ENCODE data around the gene BLID. TPM values are rescaled to one million over a fixed set of nuclear protein-coding genes. Genes with fewer than 3 reads are reported as not detected.

The BLID gene
- total RNA-seq, 3 donors from 2014 or later, result 2.0 to 2.8 (median 2.4) TPM

DNA sequence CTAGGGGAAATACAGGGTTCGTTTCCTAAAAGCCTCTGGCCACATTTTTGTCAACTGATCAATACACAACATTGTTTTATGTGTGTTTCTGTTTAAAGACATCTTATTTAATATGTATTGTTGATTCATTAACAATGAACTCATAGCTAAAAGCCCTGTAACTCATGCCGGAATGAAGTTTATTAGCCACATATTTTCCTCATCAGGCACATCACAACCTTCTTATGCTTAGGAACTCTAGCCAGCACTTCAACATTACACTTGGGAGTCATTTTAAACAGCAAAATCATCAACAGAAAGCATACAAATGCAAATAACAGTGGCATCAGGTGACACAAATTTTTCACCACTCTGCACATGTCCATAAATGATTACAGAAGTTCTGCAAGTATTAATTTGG is 15.1 kb upstream of the BLID start:
- Histone ChIP-seq H3K27me3 (no peaks in the 10 kb centered on the region), H3K9me3 (no peaks in the 10 kb centered on the region), H3K27ac (no peak overlapping the region), H3K4me3 (no peak overlapping the region), H3K4me1 (no peaks in the 10 kb centered on the region), H3K36me3 (no peaks in the 10 kb centered on the region)
- intact Hi-C loops (cut with DNase I; ENCODE audit: low total_unique reads), result no loop called here
- DNase-seq (ENCODE audit: low spot score in 2 of 2), result no peak
- TF ChIP-seq POLR2A (IDR thresholded peaks at IDR 0.05) (no peak), POLR2AphosphoS5 (IDR thresholded peaks at IDR 0.05) (no peak)
- TF ChIP-seq, protein P1, sequence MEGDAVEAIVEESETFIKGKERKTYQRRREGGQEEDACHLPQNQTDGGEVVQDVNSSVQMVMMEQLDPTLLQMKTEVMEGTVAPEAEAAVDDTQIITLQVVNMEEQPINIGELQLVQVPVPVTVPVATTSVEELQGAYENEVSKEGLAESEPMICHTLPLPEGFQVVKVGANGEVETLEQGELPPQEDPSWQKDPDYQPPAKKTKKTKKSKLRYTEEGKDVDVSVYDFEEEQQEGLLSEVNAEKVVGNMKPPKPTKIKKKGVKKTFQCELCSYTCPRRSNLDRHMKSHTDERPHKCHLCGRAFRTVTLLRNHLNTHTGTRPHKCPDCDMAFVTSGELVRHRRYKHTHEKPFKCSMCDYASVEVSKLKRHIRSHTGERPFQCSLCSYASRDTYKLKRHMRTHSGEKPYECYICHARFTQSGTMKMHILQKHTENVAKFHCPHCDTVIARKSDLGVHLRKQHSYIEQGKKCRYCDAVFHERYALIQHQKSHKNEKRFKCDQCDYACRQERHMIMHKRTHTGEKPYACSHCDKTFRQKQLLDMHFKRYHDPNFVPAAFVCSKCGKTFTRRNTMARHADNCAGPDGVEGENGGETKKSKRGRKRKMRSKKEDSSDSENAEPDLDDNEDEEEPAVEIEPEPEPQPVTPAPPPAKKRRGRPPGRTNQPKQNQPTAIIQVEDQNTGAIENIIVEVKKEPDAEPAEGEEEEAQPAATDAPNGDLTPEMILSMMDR (IDR thresholded peaks at IDR 0.05), result no peak

DNA sequence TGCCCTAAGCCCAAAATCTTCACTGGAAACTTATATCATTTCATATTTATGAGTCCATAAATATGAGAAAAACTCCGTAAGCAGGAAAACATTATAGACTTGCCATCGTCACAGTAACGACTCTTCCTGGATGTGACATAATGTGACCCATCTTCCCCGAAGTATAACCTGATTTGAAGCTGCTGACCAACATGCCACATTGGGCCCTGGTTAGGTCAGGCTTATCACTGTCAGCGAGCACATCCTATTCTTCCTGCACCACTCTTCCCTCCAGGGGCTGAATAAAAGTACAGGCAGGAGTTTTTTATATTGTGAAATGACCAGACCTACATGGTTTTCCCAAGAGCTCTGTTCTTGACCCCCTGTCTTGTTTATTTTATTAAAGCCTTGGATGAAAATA is 12.1 kb upstream of the BLID start:
- Histone ChIP-seq H3K36me3 (no peaks in the 10 kb centered on the region), H3K4me3 (no peak overlapping the region), H3K9me3 (no peaks in the 10 kb centered on the region), H3K4me1 (no peaks in the 10 kb centered on the region), H3K27ac (no peak overlapping the region), H3K27me3 (no peaks in the 10 kb centered on the region)
- TF ChIP-seq, protein P1 (IDR thresholded peaks at IDR 0.05), result no peak
- no peak for TF ChIP-seq POLR2A (IDR thresholded peaks at IDR 0.05)
- no peak for TF ChIP-seq POLR2AphosphoS5 (IDR thresholded peaks at IDR 0.05)
- DNase-seq (ENCODE audit: low spot score in 2 of 2), result no peak
- intact Hi-C loops (cut with DNase I; ENCODE audit: low total_unique reads), result no loop called here

DNA sequence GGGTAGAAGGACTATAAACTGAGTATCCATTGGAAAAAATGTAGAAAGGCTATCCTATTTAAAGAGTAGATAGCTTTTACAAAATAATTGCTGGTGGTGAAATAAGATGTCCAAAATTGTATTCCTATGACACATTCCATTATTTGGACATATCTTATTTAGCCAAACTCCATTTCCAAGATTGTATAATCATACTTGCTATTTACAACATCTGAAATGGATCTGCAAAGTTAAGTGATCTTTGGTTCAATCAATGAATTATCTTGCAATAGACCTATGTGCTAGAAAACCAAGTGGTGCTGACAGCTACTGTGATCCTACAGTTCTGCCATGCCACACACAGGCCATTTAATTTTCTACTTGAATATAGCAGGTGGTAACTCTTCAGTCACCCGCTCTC is 11.0 kb upstream of the BLID start:
- DNase-seq (ENCODE audit: low spot score in 2 of 2), result no peak
- Histone ChIP-seq H3K4me3 (no peak overlapping the region), H3K9me3 (no peaks in the 10 kb centered on the region), H3K4me1 (no peaks in the 10 kb centered on the region), H3K27ac (no peak overlapping the region), H3K36me3 (no peaks in the 10 kb centered on the region), H3K27me3 (no peaks in the 10 kb centered on the region)
- intact Hi-C loops (cut with DNase I; ENCODE audit: low total_unique reads), result no loop called here
- TF ChIP-seq POLR2AphosphoS5 (IDR thresholded peaks at IDR 0.05) (no peak), POLR2A (IDR thresholded peaks at IDR 0.05) (no peak)
- TF ChIP-seq, protein P1 (IDR thresholded peaks at IDR 0.05), result no peak

DNA sequence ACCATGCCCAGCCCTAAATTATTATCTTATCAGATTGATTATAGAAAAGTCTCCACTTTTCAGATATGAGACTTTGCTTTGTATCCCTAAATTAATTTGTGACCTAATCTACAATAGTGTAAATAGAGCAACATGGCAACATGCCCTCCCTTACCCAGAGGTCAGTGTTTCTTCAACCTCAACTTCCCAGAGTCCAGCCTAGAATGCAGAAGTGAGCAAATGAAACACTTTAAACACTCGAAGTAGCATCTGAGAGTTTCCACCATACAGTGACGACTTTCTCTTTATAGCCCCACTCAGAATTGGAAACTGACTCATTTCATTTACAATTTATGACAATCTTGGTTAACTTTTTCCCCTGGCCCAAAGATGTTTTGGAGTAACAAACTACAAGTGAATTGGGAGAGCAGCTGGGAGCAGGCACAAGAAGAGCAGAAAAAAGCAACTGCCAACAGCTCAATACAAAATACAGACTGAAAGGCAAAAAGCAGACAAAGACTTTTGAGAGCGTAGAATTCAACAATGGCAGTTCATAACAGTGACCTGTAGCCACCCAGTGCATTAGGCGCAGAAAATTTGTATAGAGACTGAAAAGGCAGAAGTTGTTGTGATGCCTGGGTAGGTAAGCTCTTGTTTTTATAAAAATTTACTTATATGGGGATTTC is 10.1 kb upstream of the BLID start:
- no peak for DNase-seq (ENCODE audit: low spot score in 2 of 2)
- no peak overlapping the region for H3K4me3 ChIP-seq
- H3K36me3 ChIP-seq, result no peaks in the 10 kb centered on the region
- H3K27me3 ChIP-seq, result no peaks in the 10 kb centered on the region
- H3K9me3 ChIP-seq, result no peaks in the 10 kb centered on the region
- H3K4me1 ChIP-seq, result no peaks in the 10 kb centered on the region
- intact Hi-C loops (cut with DNase I; ENCODE audit: low total_unique reads), result no loop called here
- TF ChIP-seq POLR2A (IDR thresholded peaks at IDR 0.05), result no peak
- TF ChIP-seq, protein P1 (IDR thresholded peaks at IDR 0.05), result no peak
- TF ChIP-seq POLR2AphosphoS5 (IDR thresholded peaks at IDR 0.05), result no peak
- no peak overlapping the region for H3K27ac ChIP-seq

DNA sequence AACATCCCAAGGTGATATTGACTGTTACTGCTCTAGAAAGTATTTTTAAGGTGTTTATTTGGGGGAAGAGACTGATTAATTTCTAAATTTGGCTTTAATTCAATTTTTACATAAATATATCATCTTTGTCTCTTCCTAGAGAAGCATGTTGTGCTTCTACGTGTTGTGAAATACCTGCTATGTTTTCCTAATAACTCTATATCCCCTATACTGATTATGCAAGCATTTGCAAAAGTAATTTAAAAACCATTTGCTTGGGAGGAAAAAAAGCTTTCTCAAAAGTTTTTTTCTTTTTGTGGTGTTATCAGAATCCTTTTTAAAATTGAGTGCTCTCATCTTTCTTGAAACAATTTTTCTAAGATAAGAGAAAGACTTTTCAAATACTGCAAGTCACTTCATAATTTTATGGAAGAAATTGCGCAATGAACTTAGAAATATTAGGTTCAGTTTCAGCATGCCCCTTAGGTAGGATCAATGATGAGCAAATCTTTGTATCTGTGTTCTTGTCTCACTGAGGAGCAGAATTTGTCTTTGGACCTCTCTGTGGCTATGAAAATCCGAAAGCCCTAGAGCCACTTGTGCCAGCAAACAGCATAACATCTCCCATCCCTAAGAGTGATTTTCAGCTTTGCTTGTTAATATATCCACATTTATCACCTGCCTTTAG is 7.4 kb upstream of the BLID start:
- intact Hi-C loops (cut with DNase I; ENCODE audit: low total_unique reads), result no loop called here

More for the DNA sequence above, 7.4 kb upstream of the BLID start:
- no peak for DNase-seq (ENCODE audit: low spot score in 2 of 2)
- H3K27ac ChIP-seq, result peak overlapping the region; percentile 21 to 36
- H3K9me3 ChIP-seq, result no peaks in the 10 kb centered on the region
- no peak overlapping the region for H3K4me3 ChIP-seq
- TF ChIP-seq, protein P1 (IDR thresholded peaks at IDR 0.05), result no peak
- TF ChIP-seq POLR2A (IDR thresholded peaks at IDR 0.05), result no peak
- no peaks in the 10 kb centered on the region for H3K27me3 ChIP-seq
- no peaks in the 10 kb centered on the region for H3K36me3 ChIP-seq
- H3K4me1 ChIP-seq, result no peaks in the 10 kb centered on the region
